B cell (primary cell): Measurements from ENCODE around the gene ZNF814. TPM values are rescaled to one million over a fixed set of nuclear protein-coding genes. Genes with fewer than 3 reads are reported as not detected.
"Not testable (repeated sequence)": the region's sequence is repeated elsewhere in the genome, so short reads cannot be mapped to it uniquely, and the experiment has no call there.

Experiments used
- ATAC-seq: fragments of 200-7000 bp; cut with Tn5 transposase; one replicate; pipeline ENCODE4 v1.10.0; 2021; ENCODE audit warnings: low read depth, mild to moderate bottlenecking, moderate number of reproducible peaks, moderate library complexity
- CTCF ChIA-PET: fragments of 350-600 bp; sonication (Branson Sonifier 250); formaldehyde crosslinking; loops from one replicate; lab custom pipeline; 2021; ENCODE audit warnings: antibody characterized with exemption, inconsistent platforms; lab: Charles Lee
- POLR2A ChIA-PET: fragments of 350-600 bp; sonication (Branson Sonifier 250); formaldehyde crosslinking; loops from one replicate; lab custom pipeline; 2021; ENCODE audit warnings: antibody characterized with exemption; lab: Charles Lee
- DNase-seq: peaks from one replicate; pipeline ENCODE4 v3.0.0; 2013
- H2AFZ ChIP-seq: 2 replicates; pipeline ENCODE4 v1.6.1; 2012; ENCODE audit warnings: mild to moderate bottlenecking, low read depth, low read length; ENCODE audit not compliant: insufficient read depth, poor library complexity, severe bottlenecking
- H3K27ac ChIP-seq, 2 donors: 1 replicate in 1 of 2; 2 replicates in 1 of 2; pipeline ENCODE4 v1.5.1; 2012 to 2013; ENCODE audit warnings: low read length in 2 of 2, mild to moderate bottlenecking in 2 of 2, moderate library complexity in 1 of 2
- H3K27me3 ChIP-seq, 4 experiments: fragments of 200-600 bp in 1 of 4; sonication (generic) in 1 of 4; replicated peaks in 1 of 4; 1 replicate in 2 of 4; 2 replicates in 2 of 4; pipeline versions ENCODE4 v1.6.1 to v1.7.0; 2013 to 2016; ENCODE audit warnings: low read length in 3 of 4, mild to moderate bottlenecking in 2 of 4, mixed read lengths in 1 of 4, moderate library complexity in 1 of 4; ENCODE audit not compliant: insufficient read depth in 4 of 4, control insufficient read depth in 3 of 4; ENCODE audit errors: control extremely low read depth in 1 of 4
- H3K36me3 ChIP-seq, 2 experiments: replicated peaks in 1 of 2; 1 replicate in 1 of 2; 2 replicates in 1 of 2; pipeline versions ENCODE4 v1.6.1 to v1.7.1; 2013; ENCODE audit warnings: low read length in 1 of 2; ENCODE audit not compliant: insufficient read depth in 2 of 2, control insufficient read depth in 1 of 2; ENCODE audit errors: control extremely low read depth in 1 of 2, extremely low read depth in 1 of 2
- H3K4me1 ChIP-seq, 2 donors: fragments of 200-600 bp in 1 of 2; sonication (generic) in 1 of 2; 1 replicate in 1 of 2; 2 replicates in 1 of 2; pipeline versions ENCODE4 v1.5.1 to v1.6.1; 2013 to 2017; ENCODE audit warnings: low read length in 2 of 2; ENCODE audit not compliant: control insufficient read depth in 2 of 2, insufficient read depth in 2 of 2
- H3K4me2 ChIP-seq: replicated peaks from 2 replicates; pipeline ENCODE3; 2012; ENCODE audit warnings: mild to moderate bottlenecking, low read depth, low read length; ENCODE audit not compliant: poor library complexity, severe bottlenecking
- H3K4me3 ChIP-seq, 5 experiments: fragments of 200-600 bp in 1 of 5; sonication (generic) in 1 of 5; 1 replicate in 3 of 5; 2 replicates in 2 of 5; pipeline versions ENCODE4 v1.5.1 to v1.7.0; 2011 to 2016; ENCODE audit warnings: low read length in 4 of 5, mild to moderate bottlenecking in 4 of 5, low read depth in 2 of 5, control low read depth in 1 of 5, moderate library complexity in 1 of 5; ENCODE audit not compliant: insufficient read depth in 1 of 5; ENCODE audit errors: control extremely low read depth in 1 of 5, extremely low read depth in 1 of 5
- H3K79me2 ChIP-seq: fragments of 200-600 bp; sonication (generic); one replicate; pipeline ENCODE4 v1.6.0; 2016; ENCODE audit warnings: low read length; ENCODE audit not compliant: control insufficient read depth, insufficient read depth
- H3K9ac ChIP-seq: fragments of 200-600 bp; sonication (generic); 2 replicates; pipeline ENCODE4 v1.6.1; 2017; ENCODE audit warnings: mild to moderate bottlenecking, low read length, moderate library complexity
- H3K9me3 ChIP-seq, 3 donors: one replicate each; pipeline versions ENCODE4 v1.6.1 to v1.7.1; 2013; ENCODE audit warnings: low read length in 2 of 3; ENCODE audit not compliant: control insufficient read depth in 2 of 3, insufficient read depth in 1 of 3; ENCODE audit errors: control extremely low read depth in 1 of 3
- H4K20me1 ChIP-seq: 2 replicates; pipeline ENCODE4 v1.6.0; 2012; ENCODE audit warnings: mild to moderate bottlenecking, low read length; ENCODE audit not compliant: insufficient read depth, control insufficient read depth, poor library complexity, severe bottlenecking
- H3K27ac Mint-ChIP-seq: one replicate; pipeline ENCODE4 v1.8.0; 2021; ENCODE audit warnings: mixed read lengths
- H3K27me3 Mint-ChIP-seq: one replicate; pipeline ENCODE4 v1.8.0; 2021; ENCODE audit warnings: mixed read lengths
- H3K4me1 Mint-ChIP-seq: one replicate; pipeline ENCODE4 v1.8.0; 2021; ENCODE audit warnings: mixed read lengths
- H3K4me3 Mint-ChIP-seq: one replicate; pipeline ENCODE4 v1.8.0; 2021; ENCODE audit warnings: mixed read lengths
- H3K9me3 Mint-ChIP-seq: one replicate; pipeline ENCODE4 v1.8.0; 2022; ENCODE audit warnings: mixed read lengths; ENCODE audit not compliant: insufficient read depth
- CTCF ChIP-seq: fragments of 200-600 bp; IDR thresholded peaks from one replicate; pipeline ENCODE4 v1.8.0; 2022; ENCODE audit warnings: antibody characterized with exemption, mild to moderate bottlenecking
- EZH2 ChIP-seq: IDR thresholded peaks from 2 replicates; pipeline ENCODE4 v1.6.1; 2012; ENCODE audit warnings: borderline replicate concordance, low read depth, mild to moderate bottlenecking, moderate library complexity, low read length; ENCODE audit not compliant: insufficient read depth, poor library complexity, severe bottlenecking
- WGBS: methylation state at CpG from one replicate; pipeline ENCODE4 v1.1.5; 2013; ENCODE audit warnings: missing lambda C conversion rate; ENCODE audit not compliant: insufficient coverage; 5-methylcytosine and 5-hydroxymethylcytosine counted together
- intact Hi-C: fragments of 100-400 bp; cut with micrococcal nuclease; formaldehyde crosslinking; loops from one replicate; pipeline ENCODE4 v1.10.0; 2022
- polyA plus RNA-seq: library from polyadenylated mRNA; depleted of rRNA; stranded (reverse); fragments of >200 nt; gene quantifications from 2 replicates; pipeline ENCODE4 v1.2.3, GENCODE V29; 2012
- total RNA-seq, 2 donors: library from RNA; stranded (reverse); fragments of 120-200 nt in 1 of 2; gene quantifications; 1 replicate in 1 of 2; 2 replicates in 1 of 2; pipeline versions ENCODE4 v1.2.3 to v1.2.4, GENCODE V29; 2013 to 2022

ZNF814 gene
- total and polyA plus RNA-seq, 2 donors (not counting 1 experiment from before 2014, with no cell fraction given) = 28.9 to 83.9 TPM

GRCh38 chr19:57867868-57868492 is 20.9 kb downstream of the ZNF814 start:
- Histone ChIP-seq H3K36me3 (peaks cover 6 to 41% of the 10 kb centered on the region in 2 experiments), H3K4me1 (no peaks in the 10 kb centered on the region), H3K79me2 (peaks cover 24% of the 10 kb centered on the region), H2AFZ (no peak overlapping the region), H3K27ac (no peak overlapping the region), H3K9ac (no peak overlapping the region), H3K4me3 (no peak overlapping the region), H3K27me3 (no peaks in the 10 kb centered on the region), H3K9me3 (peaks cover 8 to 47% (median 19%) of the 10 kb centered on the region in 3 donors), H4K20me1 (no peaks in the 10 kb centered on the region), H3K4me2 (no peak overlapping the region)
- 100% methylated on average over 2 of the region's 7 CpGs for WGBS
- Mint-ChIP-seq H3K4me3 (no peak overlapping the region), H3K27me3 (no peaks in the 10 kb centered on the region), H3K4me1 (peaks cover 2% of the 10 kb centered on the region), H3K9me3 (peaks cover 3% of the 10 kb centered on the region), H3K27ac (no peak overlapping the region)
- no peak for ATAC-seq
- intact Hi-C loops = no loop called here
- DNase-seq = no peak
- ChIA-PET CTCF (no interaction called here), POLR2A (no interaction called here)
- TF ChIP-seq EZH2 = no peak
- no peak for TF ChIP-seq CTCF

DNA sequence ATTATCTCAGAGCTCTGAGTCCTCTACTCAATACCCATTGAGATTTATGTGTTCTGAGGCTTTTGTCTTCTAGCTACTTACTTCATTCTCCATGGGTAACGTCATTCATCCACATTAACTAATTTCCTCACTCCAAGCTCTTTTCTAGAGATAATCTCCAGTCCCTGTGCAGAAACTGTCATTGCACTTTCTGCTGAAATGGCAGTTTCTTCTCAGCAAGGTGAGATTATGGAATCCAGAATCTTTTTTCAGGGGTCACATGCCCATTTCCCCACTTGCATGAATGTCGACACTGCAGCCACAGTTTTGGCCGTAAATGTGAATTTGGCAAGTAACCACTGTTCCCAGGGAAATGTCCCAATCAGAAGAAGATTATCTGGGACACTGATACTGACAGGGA is 26.5 kb downstream of the ZNF814 start:
- POLR2A ChIA-PET, H3K27me3 ChIP-seq, H4K20me1 ChIP-seq, H3K27ac ChIP-seq, H3K27ac Mint-ChIP-seq, H3K4me2 ChIP-seq, H3K9ac ChIP-seq, H3K9me3 Mint-ChIP-seq, DNase-seq, intact Hi-C loops, CTCF ChIA-PET, H3K4me1 ChIP-seq, ATAC-seq, H3K27me3 Mint-ChIP-seq, H3K4me3 Mint-ChIP-seq, H3K4me1 Mint-ChIP-seq, H2AFZ ChIP-seq, H3K4me3 ChIP-seq: not testable (repeated sequence)
- H3K36me3 ChIP-seq = peaks cover 9 to 55% of the 10 kb centered on the region in 2 experiments
- no CpG with 5 or more reads among the region's 3 CpGs for WGBS
- H3K79me2 ChIP-seq = peaks cover 35% of the 10 kb centered on the region
- H3K9me3 ChIP-seq = peaks cover 0 to 22% (median 1%) of the 10 kb centered on the region in 3 donors

DNA sequence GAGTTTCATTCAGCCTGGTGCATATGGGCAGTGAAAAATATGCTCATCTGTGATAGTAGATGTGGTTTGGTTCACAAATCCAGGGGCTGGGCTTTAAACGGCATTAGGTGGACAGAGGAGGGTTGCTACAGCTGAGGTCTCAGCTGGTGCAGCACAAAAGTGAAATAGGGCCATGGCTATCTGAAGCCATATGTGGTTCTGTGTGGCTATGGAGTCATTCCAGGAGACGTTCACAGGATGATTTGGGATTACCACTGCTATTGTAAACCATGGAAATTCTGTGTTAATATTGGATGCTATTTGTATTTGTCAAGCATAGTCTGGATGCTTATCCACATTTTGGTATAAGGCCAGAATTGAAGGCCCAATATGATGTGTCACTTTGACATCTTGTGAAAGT is 34.7 kb downstream of the ZNF814 start:
- 67% methylated on average over 1 of the region's 2 CpGs for whole genome bisulfite sequencing
- ChIA-PET CTCF (interaction anchor here (0.7 kb wide), 1 partner anchor 17 kb away, joined by 3 read pairs; no protein-coding TSS in a partner anchor), POLR2A (interaction anchor here (0.7 kb wide), 1 partner anchor 262 kb away, joined by 4 read pairs; no protein-coding TSS in a partner anchor)
- Mint-ChIP-seq H3K4me1 (peaks cover 22% of the 10 kb centered on the region), H3K27ac (peak overlapping the region; percentile 20)
- not testable (repeated sequence) for DNase-seq, H3K27me3 Mint-ChIP-seq, H3K4me3 ChIP-seq, H3K27me3 ChIP-seq, H3K9me3 Mint-ChIP-seq, H3K9me3 ChIP-seq, H3K4me2 ChIP-seq, H2AFZ ChIP-seq, H4K20me1 ChIP-seq, H3K4me3 Mint-ChIP-seq, ATAC-seq, H3K27ac ChIP-seq, H3K9ac ChIP-seq
- Histone ChIP-seq H3K36me3 (peaks cover 1 to 22% of the 10 kb centered on the region in 2 experiments), H3K79me2 (peaks cover 44% of the 10 kb centered on the region), H3K4me1 (peaks cover 7 to 15% of the 10 kb centered on the region in 2 donors)
- intact Hi-C loops = loop anchor here (5.0 kb wide), 1 partner anchor 33 kb away; the partner anchor contains the start of gene ZNF814
